Liver (tissue), 2 donors: Measurements from ENCODE around the gene TGFBR1.

Source experiments
- TF ChIP-seq, protein P1 (sequence below): IDR thresholded peaks from 2 replicates; pipeline ENCODE4 v1.6.1; 2016; ENCODE audit warnings: antibody characterized with exemption, mild to moderate bottlenecking
- TF ChIP-seq, protein P2 (sequence below): fragments of 150-350 bp; IDR thresholded peaks from 2 replicates; pipeline ENCODE4 v1.5.1; 2017; ENCODE audit warnings: improper control_type of control experiment, low read depth, low read length; ENCODE audit not compliant: missing input control
- donor health status: healthy.

DNA sequence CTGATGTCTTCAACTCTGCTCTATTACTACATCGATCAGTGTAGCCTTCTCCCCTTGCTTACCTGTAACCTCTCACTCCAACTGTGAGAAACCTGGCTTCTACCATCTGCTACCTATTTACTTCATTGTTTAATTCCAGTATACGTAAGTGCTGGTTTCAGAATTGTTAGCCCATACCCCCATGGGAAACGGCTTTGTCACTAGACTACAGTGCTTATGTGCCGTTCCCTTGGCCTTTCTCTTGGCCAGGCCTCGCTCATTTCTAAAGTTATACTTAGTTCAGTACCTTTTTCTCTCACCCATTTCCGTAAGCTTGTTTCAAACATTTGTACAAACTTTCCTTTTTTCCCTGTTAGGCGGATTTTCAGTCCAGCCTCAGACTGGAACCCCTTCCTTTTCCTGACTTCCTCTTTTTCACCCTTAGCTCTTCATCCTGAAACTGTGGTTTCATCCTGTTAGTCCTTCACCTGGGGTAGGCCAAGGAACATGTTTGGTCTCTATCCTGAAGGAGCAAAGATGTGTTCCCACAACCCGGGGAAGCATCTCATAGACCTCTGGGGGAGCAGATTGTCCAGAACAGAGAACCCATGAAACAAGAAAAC is 95.1 kb downstream of the TGFBR1 start:
- TF ChIP-seq, protein P1, sequence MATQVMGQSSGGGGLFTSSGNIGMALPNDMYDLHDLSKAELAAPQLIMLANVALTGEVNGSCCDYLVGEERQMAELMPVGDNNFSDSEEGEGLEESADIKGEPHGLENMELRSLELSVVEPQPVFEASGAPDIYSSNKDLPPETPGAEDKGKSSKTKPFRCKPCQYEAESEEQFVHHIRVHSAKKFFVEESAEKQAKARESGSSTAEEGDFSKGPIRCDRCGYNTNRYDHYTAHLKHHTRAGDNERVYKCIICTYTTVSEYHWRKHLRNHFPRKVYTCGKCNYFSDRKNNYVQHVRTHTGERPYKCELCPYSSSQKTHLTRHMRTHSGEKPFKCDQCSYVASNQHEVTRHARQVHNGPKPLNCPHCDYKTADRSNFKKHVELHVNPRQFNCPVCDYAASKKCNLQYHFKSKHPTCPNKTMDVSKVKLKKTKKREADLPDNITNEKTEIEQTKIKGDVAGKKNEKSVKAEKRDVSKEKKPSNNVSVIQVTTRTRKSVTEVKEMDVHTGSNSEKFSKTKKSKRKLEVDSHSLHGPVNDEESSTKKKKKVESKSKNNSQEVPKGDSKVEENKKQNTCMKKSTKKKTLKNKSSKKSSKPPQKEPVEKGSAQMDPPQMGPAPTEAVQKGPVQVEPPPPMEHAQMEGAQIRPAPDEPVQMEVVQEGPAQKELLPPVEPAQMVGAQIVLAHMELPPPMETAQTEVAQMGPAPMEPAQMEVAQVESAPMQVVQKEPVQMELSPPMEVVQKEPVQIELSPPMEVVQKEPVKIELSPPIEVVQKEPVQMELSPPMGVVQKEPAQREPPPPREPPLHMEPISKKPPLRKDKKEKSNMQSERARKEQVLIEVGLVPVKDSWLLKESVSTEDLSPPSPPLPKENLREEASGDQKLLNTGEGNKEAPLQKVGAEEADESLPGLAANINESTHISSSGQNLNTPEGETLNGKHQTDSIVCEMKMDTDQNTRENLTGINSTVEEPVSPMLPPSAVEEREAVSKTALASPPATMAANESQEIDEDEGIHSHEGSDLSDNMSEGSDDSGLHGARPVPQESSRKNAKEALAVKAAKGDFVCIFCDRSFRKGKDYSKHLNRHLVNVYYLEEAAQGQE = no peak
- TF ChIP-seq, protein P2, sequence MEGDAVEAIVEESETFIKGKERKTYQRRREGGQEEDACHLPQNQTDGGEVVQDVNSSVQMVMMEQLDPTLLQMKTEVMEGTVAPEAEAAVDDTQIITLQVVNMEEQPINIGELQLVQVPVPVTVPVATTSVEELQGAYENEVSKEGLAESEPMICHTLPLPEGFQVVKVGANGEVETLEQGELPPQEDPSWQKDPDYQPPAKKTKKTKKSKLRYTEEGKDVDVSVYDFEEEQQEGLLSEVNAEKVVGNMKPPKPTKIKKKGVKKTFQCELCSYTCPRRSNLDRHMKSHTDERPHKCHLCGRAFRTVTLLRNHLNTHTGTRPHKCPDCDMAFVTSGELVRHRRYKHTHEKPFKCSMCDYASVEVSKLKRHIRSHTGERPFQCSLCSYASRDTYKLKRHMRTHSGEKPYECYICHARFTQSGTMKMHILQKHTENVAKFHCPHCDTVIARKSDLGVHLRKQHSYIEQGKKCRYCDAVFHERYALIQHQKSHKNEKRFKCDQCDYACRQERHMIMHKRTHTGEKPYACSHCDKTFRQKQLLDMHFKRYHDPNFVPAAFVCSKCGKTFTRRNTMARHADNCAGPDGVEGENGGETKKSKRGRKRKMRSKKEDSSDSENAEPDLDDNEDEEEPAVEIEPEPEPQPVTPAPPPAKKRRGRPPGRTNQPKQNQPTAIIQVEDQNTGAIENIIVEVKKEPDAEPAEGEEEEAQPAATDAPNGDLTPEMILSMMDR = no peak
